Smooth muscle cell (in vitro differentiated cells): ENCODE data around the gene TMEM132D. TPM values are rescaled to one million over a fixed set of nuclear protein-coding genes. Genes with fewer than 3 reads are reported as not detected.
"Not testable (repeated sequence)": the region's sequence is repeated elsewhere in the genome, so short reads cannot be mapped to it uniquely, and the experiment has no call there.

ENCODE experiments used
- DNase-seq: peaks from one replicate; lab custom pipeline; 2025; ENCODE audit not compliant: unreplicated experiment; lab: John Stamatoyannopoulos, UW
- H2AFZ ChIP-seq: fragments of 200-600 bp; sonication (generic); 2 replicates; pipeline ENCODE4 v1.6.0; 2016; ENCODE audit warnings: antibody characterized with exemption, low read depth, mild to moderate bottlenecking
- H3F3A ChIP-seq: fragments of 200-600 bp; sonication (generic); 2 replicates; pipeline ENCODE4 v1.6.0; 2017; ENCODE audit warnings: antibody characterized with exemption, low read depth
- H3K27ac ChIP-seq: fragments of 200-600 bp; sonication (generic); 2 replicates; pipeline ENCODE4 v1.5.1; 2016; ENCODE audit warnings: low read depth, mild to moderate bottlenecking
- H3K27me3 ChIP-seq: fragments of 200-600 bp; sonication (generic); 2 replicates; pipeline ENCODE4 v1.6.1; 2016; ENCODE audit warnings: low read depth, mild to moderate bottlenecking
- H3K36me3 ChIP-seq: fragments of 200-600 bp; sonication (generic); 2 replicates; pipeline ENCODE4 v1.5.1; 2016; ENCODE audit warnings: low read depth
- H3K4me1 ChIP-seq: fragments of 200-600 bp; sonication (generic); 2 replicates; pipeline ENCODE4 v1.5.1; 2016; ENCODE audit warnings: low read depth
- H3K4me2 ChIP-seq: fragments of 200-600 bp; sonication (generic); 2 replicates; pipeline ENCODE4 v1.6.0; 2016; ENCODE audit warnings: mild to moderate bottlenecking
- H3K4me3 ChIP-seq: fragments of 200-600 bp; sonication (generic); 2 replicates; pipeline ENCODE4 v1.5.1; 2016; ENCODE audit warnings: mild to moderate bottlenecking
- H3K79me2 ChIP-seq: fragments of 200-600 bp; sonication (generic); 2 replicates; pipeline ENCODE4 v1.6.0; 2016; ENCODE audit warnings: low read depth, mild to moderate bottlenecking
- H3K9ac ChIP-seq: fragments of 200-600 bp; sonication (generic); 2 replicates; pipeline ENCODE4 v1.6.0; 2016; ENCODE audit warnings: low read depth
- H3K9me3 ChIP-seq: fragments of 200-600 bp; sonication (generic); replicated peaks from 2 replicates; pipeline ENCODE4 v1.5.1; 2016; ENCODE audit warnings: low read depth
- H4K20me1 ChIP-seq: fragments of 200-600 bp; sonication (generic); 2 replicates; pipeline ENCODE4 v1.6.0; 2016; ENCODE audit warnings: low read depth
- CTCF ChIP-seq: fragments of 200-600 bp; sonication (generic); IDR thresholded peaks from 2 replicates; pipeline ENCODE4 v1.5.1; 2017; ENCODE audit warnings: borderline replicate concordance, mild to moderate bottlenecking, antibody characterized with exemption; ENCODE audit not compliant: insufficient read depth, poor library complexity, severe bottlenecking
- WGBS: methylation state at CpG from one replicate; pipeline ENCODE4 v1.1.7; 2016; ENCODE audit warnings: low lambda C conversion rate; 5-methylcytosine and 5-hydroxymethylcytosine counted together
- polyA plus RNA-seq: library from polyadenylated mRNA; unstranded; fragments of >200 nt; fragmentation: Nextera tagmentation; extraction: Ambion mirVana; gene quantifications from 2 replicates; pipeline ENCODE4 v1.2.1, GENCODE V29; 2016
- total RNA-seq: library from RNA; depleted of rRNA; stranded (reverse); fragments of >200 nt; gene quantifications from 2 replicates; pipeline ENCODE4 v1.2.3, GENCODE V29; 2014

The TMEM132D gene
- total and polyA plus RNA-seq, 2 experiments from 2014 or later, result not detected

GRCh38 chr12:129550353-129550752, 353.5 kb downstream of the TMEM132D start:
- Histone ChIP-seq H3F3A (no peaks in the 10 kb centered on the region), H3K4me3 (no peak overlapping the region), H2AFZ (no peak overlapping the region), H3K36me3 (no peaks in the 10 kb centered on the region), H3K9ac (no peak overlapping the region), H4K20me1 (no peaks in the 10 kb centered on the region), H3K27ac (no peak overlapping the region), H3K4me2 (no peak overlapping the region), H3K27me3 (no peaks in the 10 kb centered on the region), H3K9me3 (no peaks in the 10 kb centered on the region), H3K4me1 (no peaks in the 10 kb centered on the region), H3K79me2 (no peaks in the 10 kb centered on the region)
- WGBS, result 91% methylated on average over 3 of the region's 3 CpGs
- DNase-seq, result no peak
- TF ChIP-seq CTCF, result no peak

GRCh38 chr12:129549656-129550055, 354.2 kb downstream of the TMEM132D start:
- WGBS, result 83% methylated on average over 5 of the region's 5 CpGs
- Histone ChIP-seq H3K9ac (no peak overlapping the region), H3K27me3 (no peaks in the 10 kb centered on the region), H3F3A (no peaks in the 10 kb centered on the region), H3K4me3 (no peak overlapping the region), H3K36me3 (no peaks in the 10 kb centered on the region), H3K4me2 (no peak overlapping the region), H3K79me2 (no peaks in the 10 kb centered on the region), H3K27ac (no peak overlapping the region), H4K20me1 (no peaks in the 10 kb centered on the region), H3K4me1 (no peaks in the 10 kb centered on the region), H3K9me3 (no peaks in the 10 kb centered on the region), H2AFZ (no peak overlapping the region)
- no peak for TF ChIP-seq CTCF
- DNase-seq, result no peak

GRCh38 chr12:129549020-129549419, 354.8 kb downstream of the TMEM132D start:
- not testable (repeated sequence) for H3F3A ChIP-seq, H3K4me3 ChIP-seq, H3K79me2 ChIP-seq, H3K4me2 ChIP-seq, H2AFZ ChIP-seq, DNase-seq, H3K36me3 ChIP-seq, H3K27me3 ChIP-seq, H3K4me1 ChIP-seq, H3K27ac ChIP-seq, H4K20me1 ChIP-seq, H3K9ac ChIP-seq, H3K9me3 ChIP-seq
- 73% methylated on average over 2 of the region's 2 CpGs for WGBS

GRCh38 chr12:129544716-129545115, 359.1 kb downstream of the TMEM132D start:
- Histone ChIP-seq H4K20me1 (no peaks in the 10 kb centered on the region), H3K9ac (no peak overlapping the region), H3K27me3 (no peaks in the 10 kb centered on the region), H3K79me2 (no peaks in the 10 kb centered on the region), H3F3A (no peaks in the 10 kb centered on the region), H3K4me3 (no peak overlapping the region), H2AFZ (no peak overlapping the region), H3K4me2 (no peak overlapping the region), H3K27ac (no peak overlapping the region), H3K9me3 (no peaks in the 10 kb centered on the region), H3K4me1 (no peaks in the 10 kb centered on the region), H3K36me3 (no peaks in the 10 kb centered on the region)
- no peak for DNase-seq
- 91% methylated on average over 6 of the region's 6 CpGs for WGBS
- no peak for TF ChIP-seq CTCF
